NCI-H69 (cell line): ENCODE results near the gene ZFAND3.
"Not testable (repeated sequence)": the region's sequence is repeated elsewhere in the genome, so short reads cannot be mapped to it uniquely, and the experiment has no call there.

ENCODE experiments used
- DNase-seq: peaks from one replicate; lab custom pipeline; 2025; lab: John Stamatoyannopoulos, UW

Gene ZFAND3

GRCh38 chr6:37865504-37865903, 46.0 kb downstream of the ZFAND3 start:
- DNase-seq, result no peak

GRCh38 chr6:37866590-37867507, 47.3 kb downstream of the ZFAND3 start:
- no peak for DNase-seq

GRCh38 chr6:37867756-37868446, 48.4 kb downstream of the ZFAND3 start:
- DNase-seq, result no peak

- DNase-seq, result no peak
Measured at GRCh38 chr6:37868447-37868825, 48.9 kb downstream of the ZFAND3 start.

GRCh38 chr6:37871616-37872372, 52.3 kb downstream of the ZFAND3 start:
- peak; percentile 59 for DNase-seq

GRCh38 chr6:37872373-37872745, 52.8 kb downstream of the ZFAND3 start:
- DNase-seq, result no peak

GRCh38 chr6:37874726-37875125, 55.2 kb downstream of the ZFAND3 start:
- DNase-seq, result no peak

GRCh38 chr6:37875561-37876309, 56.2 kb downstream of the ZFAND3 start:
- DNase-seq, result no peak

GRCh38 chr6:37876843-37877242, 57.3 kb downstream of the ZFAND3 start:
- peak; percentile 28 for DNase-seq

GRCh38 chr6:37877373-37878149, 58.0 kb downstream of the ZFAND3 start:
- DNase-seq, result peak; percentile 45

- peak; percentile 56 for DNase-seq
Measured at GRCh38 chr6:37878150-37878710, 58.7 kb downstream of the ZFAND3 start.

GRCh38 chr6:37880602-37881001, 61.1 kb downstream of the ZFAND3 start:
- DNase-seq, result not testable (repeated sequence)

GRCh38 chr6:37882292-37882691, 62.8 kb downstream of the ZFAND3 start:
- no peak for DNase-seq

- no peak for DNase-seq
Measured at GRCh38 chr6:37882724-37883413, 63.3 kb downstream of the ZFAND3 start.

- no peak for DNase-seq
Measured at GRCh38 chr6:37884548-37884947, 65.0 kb downstream of the ZFAND3 start.

GRCh38 chr6:37889051-37889450, 69.5 kb downstream of the ZFAND3 start:
- DNase-seq, result no peak

- DNase-seq, result no peak
Measured at GRCh38 chr6:37889486-37889885, 70.0 kb downstream of the ZFAND3 start.

- no peak for DNase-seq
Measured at GRCh38 chr6:37891072-37891471, 71.5 kb downstream of the ZFAND3 start.

GRCh38 chr6:37893257-37893656, 73.7 kb downstream of the ZFAND3 start:
- DNase-seq, result no peak

- DNase-seq, result not testable (repeated sequence)
Measured at GRCh38 chr6:37893734-37894133, 74.2 kb downstream of the ZFAND3 start.
